Testis (tissue), 3 donors: Measurements from ENCODE around the gene NPAS1. TPM values are rescaled to one million over a fixed set of nuclear protein-coding genes. Genes with fewer than 3 reads are reported as not detected.

Experiments used
- DNase-seq: peaks from one replicate; pipeline ENCODE4 v3.0.0-alpha.2; 2019
- H3K27ac ChIP-seq, 2 donors: fragments of 200-600 bp; sonication (generic); one replicate each; pipeline ENCODE4 v1.5.1; 2019
- H3K27me3 ChIP-seq: fragments of 200-600 bp; sonication (generic); one replicate; pipeline ENCODE4 v1.5.1; 2019
- H3K36me3 ChIP-seq: fragments of 200-600 bp; sonication (generic); one replicate; pipeline ENCODE4 v1.5.1; 2017; ENCODE audit warnings: low read depth; ENCODE audit errors: missing control alignments
- H3K4me1 ChIP-seq: fragments of 200-600 bp; sonication (generic); one replicate; pipeline ENCODE4 v1.5.1; 2019
- H3K4me3 ChIP-seq, 2 donors: fragments of 200-600 bp; sonication (generic); one replicate each; pipeline ENCODE4 v1.5.1; 2017 to 2019
- H3K9me3 ChIP-seq: fragments of 200-600 bp; sonication (generic); one replicate; pipeline ENCODE4 v1.5.1; 2017
- CTCF ChIP-seq, 3 experiments: fragments of 450-650 bp in 2 of 3; fragments of 200-600 bp in 1 of 3; sonication (generic) in 1 of 3; IDR thresholded peaks; one replicate each; pipeline ENCODE4 v1.5.1; 2016 to 2019; ENCODE audit warnings: antibody characterized with exemption in 3 of 3, mild to moderate bottlenecking in 2 of 3, moderate library complexity in 1 of 3
- POLR2A ChIP-seq: fragments of 450-650 bp; IDR thresholded peaks from one replicate; pipeline ENCODE4 v1.6.1; 2017; ENCODE audit warnings: antibody characterized with exemption, mild to moderate bottlenecking, moderate library complexity
- WGBS, 2 donors: methylation state at CpG; one replicate each; pipeline ENCODE4 v1.1.5; 2018; 5-methylcytosine and 5-hydroxymethylcytosine counted together
- intact Hi-C: fragments of 100-400 bp; cut with DNase I; formaldehyde crosslinking; loops from one replicate; pipeline ENCODE4 v1.15.1; 2023; ENCODE audit warnings: low total_unique reads
- polyA plus RNA-seq: library from polyadenylated mRNA; stranded (reverse); fragments of 350-450 nt; fragmentation: Illumina TruSeq; extraction: RNeasy Lipid Tissue Mini Kit (QIAGEN cat#74804); gene quantifications from one replicate; pipeline ENCODE4 v1.2.3, GENCODE V29; 2014; ENCODE audit warnings: low read depth, low replicate concordance; ENCODE audit not compliant: insufficient read depth
- total RNA-seq, 2 donors: library from RNA; depleted of rRNA; stranded (reverse); fragments of >200 nt; gene quantifications; one replicate each; pipeline ENCODE4 v1.2.3, GENCODE V29; 2016

Gene NPAS1
- total and polyA plus RNA-seq, 3 donors from 2014 or later = 1.1 to 2.5 (median 1.1) TPM

DNA sequence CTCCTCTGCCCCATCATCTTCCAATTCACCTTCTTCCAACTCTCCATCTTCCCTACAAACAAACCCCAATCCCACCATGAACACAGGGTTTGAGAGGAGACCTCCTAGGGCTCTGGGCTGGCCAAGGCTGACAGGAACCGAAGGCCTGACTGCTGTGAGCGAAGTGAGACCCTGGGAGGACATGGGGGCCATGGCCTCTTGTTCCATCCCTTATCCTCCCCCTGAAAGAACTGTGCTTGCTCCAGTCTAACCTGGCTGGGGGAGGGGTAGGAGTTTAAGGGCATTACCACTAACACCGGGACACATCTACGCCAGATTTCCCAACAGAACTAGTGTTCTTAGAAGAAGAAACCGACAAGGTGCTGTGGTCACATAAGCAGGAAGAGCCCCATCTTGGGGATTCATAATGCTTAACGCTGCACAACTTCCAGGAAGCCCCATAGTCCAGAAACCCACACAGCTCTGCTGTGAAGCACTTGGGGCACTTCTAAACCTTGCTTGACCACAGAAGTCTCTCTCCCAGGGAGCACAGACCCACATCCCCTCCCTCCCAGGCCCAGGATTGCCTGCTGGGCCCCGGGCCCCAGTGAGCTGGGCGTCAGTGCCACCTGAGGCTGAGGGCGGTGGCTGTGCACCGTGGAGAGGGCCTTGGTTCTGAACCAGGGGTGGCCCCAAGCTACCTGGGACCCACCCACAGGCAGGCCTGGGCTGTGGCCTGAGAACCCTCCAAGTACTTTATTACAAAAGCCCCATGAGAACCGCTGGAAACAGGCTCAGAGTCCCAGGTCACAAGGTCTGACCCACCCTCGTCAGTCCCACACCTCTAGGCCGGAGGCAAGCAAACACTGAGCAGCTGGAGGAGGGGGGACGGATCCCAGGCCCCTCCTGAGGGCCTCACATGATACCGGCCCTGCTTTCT lies 75.2 kb downstream of the NPAS1 start:
- Histone ChIP-seq H3K9me3 (no peaks in the 10 kb centered on the region), H3K4me3 (no peak overlapping the region), H3K36me3 (no peaks in the 10 kb centered on the region), H3K27ac (peak overlapping the region; percentile 43 to 61), H3K27me3 (no peaks in the 10 kb centered on the region), H3K4me1 (peaks cover 35% of the 10 kb centered on the region)
- intact Hi-C loops = no loop called here
- 81 to 83% methylated on average over 7 to 15 of the region's 15 CpGs for WGBS, 2 donors
- TF ChIP-seq CTCF (IDR thresholded peaks at IDR 0.05) (no peak), POLR2A (no peak)
- no peak for DNase-seq

Other genes starting within 250 kb of the NPAS1 start
- 10 to 100 TPM; 58.1 to 69.9 TPM for gene SLC1A5, start 231.2 kb upstream of the NPAS1 start, total RNA-seq
- 91.0 TPM for gene SLC1A5, start 231.2 kb upstream of the NPAS1 start, polyA plus RNA-seq
- 100 to 1,000 TPM; 121 to 140 TPM for gene AP2S1, start 169.0 kb upstream of the NPAS1 start, total RNA-seq
- gene AP2S1, start 169.0 kb upstream of the NPAS1 start, polyA plus RNA-seq = 127 TPM
- 100 to 1,000 TPM in 1 of 2 donors, 10 to 100 TPM in 1; 71.9 to 112 TPM for gene ARHGAP35, start 158.8 kb upstream of the NPAS1 start, total RNA-seq
- gene ARHGAP35, start 158.8 kb upstream of the NPAS1 start, polyA plus RNA-seq = 155 TPM
- gene TMEM160, start 28.8 kb downstream of the NPAS1 start, total RNA-seq = 10 to 100 TPM; 28.1 to 28.7 TPM
- gene TMEM160, start 28.8 kb downstream of the NPAS1 start, polyA plus RNA-seq = 7.1 TPM
- gene ZC3H4, start 93.9 kb downstream of the NPAS1 start, total RNA-seq = 10 to 100 TPM; 45.2 to 47.3 TPM
- gene ZC3H4, start 93.9 kb downstream of the NPAS1 start, polyA plus RNA-seq = 25.4 TPM
- 100 to 1,000 TPM; 105 to 124 TPM for gene SAE1, start 111.0 kb downstream of the NPAS1 start, total RNA-seq
- gene SAE1, start 111.0 kb downstream of the NPAS1 start, polyA plus RNA-seq = 185 TPM
- 10 to 100 TPM; 10.0 to 10.2 TPM for gene BBC3, start 211.4 kb downstream of the NPAS1 start, total RNA-seq
- 3.3 TPM for gene BBC3, start 211.4 kb downstream of the NPAS1 start, polyA plus RNA-seq
- gene CCDC9, start 236.7 kb downstream of the NPAS1 start, total RNA-seq = 10 to 100 TPM; 61.0 to 65.0 TPM
- gene CCDC9, start 236.7 kb downstream of the NPAS1 start, polyA plus RNA-seq = 50.9 TPM